Measurements from ENCODE around the gene MACROH2A2.

MACROH2A2 gene

DNA sequence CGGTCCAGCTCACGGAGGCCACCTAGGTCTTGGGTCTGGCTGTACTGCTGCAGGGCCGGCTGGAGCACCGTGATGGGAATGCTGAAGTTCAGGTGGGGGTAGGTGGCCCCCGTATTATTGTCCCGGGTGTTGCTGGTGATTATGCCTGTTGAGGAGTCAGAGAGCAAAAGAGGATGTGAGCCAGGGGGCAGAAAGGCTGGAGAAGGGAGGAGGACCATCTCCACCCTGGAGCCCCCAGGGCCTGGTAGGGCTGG is 87.3 kb downstream of the MACROH2A2 start:
- TF ChIP-seq, protein P1, sequence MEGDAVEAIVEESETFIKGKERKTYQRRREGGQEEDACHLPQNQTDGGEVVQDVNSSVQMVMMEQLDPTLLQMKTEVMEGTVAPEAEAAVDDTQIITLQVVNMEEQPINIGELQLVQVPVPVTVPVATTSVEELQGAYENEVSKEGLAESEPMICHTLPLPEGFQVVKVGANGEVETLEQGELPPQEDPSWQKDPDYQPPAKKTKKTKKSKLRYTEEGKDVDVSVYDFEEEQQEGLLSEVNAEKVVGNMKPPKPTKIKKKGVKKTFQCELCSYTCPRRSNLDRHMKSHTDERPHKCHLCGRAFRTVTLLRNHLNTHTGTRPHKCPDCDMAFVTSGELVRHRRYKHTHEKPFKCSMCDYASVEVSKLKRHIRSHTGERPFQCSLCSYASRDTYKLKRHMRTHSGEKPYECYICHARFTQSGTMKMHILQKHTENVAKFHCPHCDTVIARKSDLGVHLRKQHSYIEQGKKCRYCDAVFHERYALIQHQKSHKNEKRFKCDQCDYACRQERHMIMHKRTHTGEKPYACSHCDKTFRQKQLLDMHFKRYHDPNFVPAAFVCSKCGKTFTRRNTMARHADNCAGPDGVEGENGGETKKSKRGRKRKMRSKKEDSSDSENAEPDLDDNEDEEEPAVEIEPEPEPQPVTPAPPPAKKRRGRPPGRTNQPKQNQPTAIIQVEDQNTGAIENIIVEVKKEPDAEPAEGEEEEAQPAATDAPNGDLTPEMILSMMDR (IDR thresholded peaks at IDR 0.05; ENCODE audit: insufficient read depth, low read length, missing control alignments): no peak
- no peak for DNase-seq (ENCODE audit: low read depth, low spot score)
- ChIA-PET POLR2A (no interaction called here), CTCF (interaction anchor here (1.0 to 5.9 kb wide), 2 partner anchors 9 to 24 kb away, joined by 3 to 25 read pairs; no protein-coding TSS in a partner anchor)
- no peak overlapping the region for H3K4me3 ChIP-seq (ENCODE audit: low read depth, low read length)

DNA sequence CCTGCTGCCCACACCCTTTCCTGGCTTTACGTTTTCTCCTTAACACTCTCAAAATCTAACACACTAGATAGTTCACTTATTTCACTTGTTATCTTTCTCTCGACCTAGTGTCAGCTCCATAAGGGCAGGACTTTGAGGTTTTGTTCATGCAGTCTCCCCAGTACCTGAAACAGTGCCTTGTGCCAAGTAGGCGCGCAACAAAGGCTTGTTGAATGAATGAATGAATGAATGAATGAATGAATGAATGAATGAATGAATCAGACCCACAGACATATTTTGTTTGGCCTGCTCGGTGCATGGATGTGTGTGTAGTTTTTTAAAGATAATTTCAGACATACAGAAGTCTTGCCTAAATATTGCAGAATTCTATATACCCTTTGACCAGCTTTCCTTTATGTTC is 87.7 kb downstream of the MACROH2A2 start:
- POLR2A ChIA-PET: no interaction called here

DNA sequence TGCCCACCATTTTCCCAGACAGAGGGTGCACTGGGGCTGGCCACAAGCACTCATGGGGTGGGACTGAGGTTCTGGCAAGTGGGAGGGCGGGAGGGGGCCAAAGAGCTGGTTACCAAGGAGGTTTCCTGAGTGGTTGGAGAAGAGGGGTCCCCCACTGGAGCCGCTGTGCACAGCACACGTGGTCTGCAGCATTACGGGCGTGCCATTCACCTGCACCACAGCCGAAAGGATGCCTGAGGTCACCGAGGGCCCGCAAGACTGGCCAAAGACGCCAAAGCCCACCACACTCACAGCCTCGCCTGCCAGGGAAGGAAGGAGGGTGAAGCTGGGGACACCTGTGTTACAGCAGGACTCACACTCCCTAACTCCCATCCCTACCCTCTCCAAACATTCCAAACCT is 89.9 kb downstream of the MACROH2A2 start:
- no peak for DNase-seq (ENCODE audit: low read depth, low spot score)

More for the DNA sequence above, 87.7 kb downstream of the MACROH2A2 start:
- CTCF ChIA-PET: interaction anchor here (5.9 kb wide), 1 partner anchor 24 kb away, joined by 25 read pairs; no protein-coding TSS in a partner anchor
- DNase-seq (ENCODE audit: low read depth, low spot score): no peak
- TF ChIP-seq, protein P1 (IDR thresholded peaks at IDR 0.05; ENCODE audit: insufficient read depth, low read length, missing control alignments): no peak
- H3K4me3 ChIP-seq (ENCODE audit: low read depth, low read length): no peak overlapping the region

DNA sequence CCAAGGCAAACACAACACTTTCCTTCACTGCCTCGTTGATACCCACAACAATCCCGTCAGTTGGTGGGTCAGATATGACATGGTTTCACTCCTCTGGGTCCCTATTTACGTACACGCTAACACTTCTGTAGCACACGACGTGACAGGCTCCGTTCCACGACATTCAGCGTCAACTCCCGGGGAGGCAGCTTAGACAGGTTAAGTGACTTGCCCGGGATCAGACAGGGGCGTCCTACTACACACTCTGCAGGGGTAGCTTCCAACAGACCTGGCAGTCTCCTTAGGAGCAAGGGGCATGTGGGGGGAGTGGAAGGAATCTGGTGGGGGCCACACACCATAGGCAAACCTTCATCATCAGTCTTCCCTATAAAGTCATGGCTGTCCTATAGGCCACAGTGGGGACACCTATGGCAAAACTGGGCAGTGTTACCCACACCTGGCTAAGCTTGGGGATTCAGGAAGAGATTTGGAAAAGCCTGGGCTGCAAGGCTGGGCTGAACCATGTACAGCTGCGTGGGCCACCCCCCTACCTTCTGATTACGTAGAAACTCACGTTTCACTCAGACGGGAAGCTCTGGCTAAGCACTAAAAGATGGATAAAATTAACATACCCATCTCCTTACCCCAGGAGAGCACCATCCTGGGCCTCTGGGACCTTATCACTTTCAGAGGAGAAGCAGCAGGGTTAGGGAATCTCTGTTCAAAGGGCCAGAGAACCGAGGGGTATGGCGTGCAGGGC is 91.9 kb downstream of the MACROH2A2 start:
- no peak overlapping the region for H3K4me3 ChIP-seq (ENCODE audit: low read depth, low read length)
- no peak for DNase-seq (ENCODE audit: low read depth, low spot score)
- ChIA-PET POLR2A (interaction anchor here (0.5 kb wide), 1 partner anchor 8 kb away, joined by 3 read pairs; no protein-coding TSS in a partner anchor), CTCF (interaction anchor here (1.3 to 6.7 kb wide), 15 partner anchors 8 to 357 kb away, joined by 3 to 60 read pairs (median 14); no protein-coding TSS in a partner anchor)
- TF ChIP-seq, protein P1 (IDR thresholded peaks at IDR 0.05; ENCODE audit: insufficient read depth, low read length, missing control alignments): no peak

More for the DNA sequence above, 89.9 kb downstream of the MACROH2A2 start:
- ChIA-PET POLR2A (interaction anchor here (0.5 kb wide), 1 partner anchor 1074 kb away, joined by 3 read pairs; no protein-coding TSS in a partner anchor), CTCF (interaction anchor here (2.7 to 5.9 kb wide), 2 partner anchors 12 to 26 kb away, joined by 7 to 25 read pairs; no protein-coding TSS in a partner anchor)
- H3K4me3 ChIP-seq (ENCODE audit: low read depth, low read length): no peak overlapping the region
- TF ChIP-seq, protein P1 (IDR thresholded peaks at IDR 0.05; ENCODE audit: insufficient read depth, low read length, missing control alignments): no peak

DNA sequence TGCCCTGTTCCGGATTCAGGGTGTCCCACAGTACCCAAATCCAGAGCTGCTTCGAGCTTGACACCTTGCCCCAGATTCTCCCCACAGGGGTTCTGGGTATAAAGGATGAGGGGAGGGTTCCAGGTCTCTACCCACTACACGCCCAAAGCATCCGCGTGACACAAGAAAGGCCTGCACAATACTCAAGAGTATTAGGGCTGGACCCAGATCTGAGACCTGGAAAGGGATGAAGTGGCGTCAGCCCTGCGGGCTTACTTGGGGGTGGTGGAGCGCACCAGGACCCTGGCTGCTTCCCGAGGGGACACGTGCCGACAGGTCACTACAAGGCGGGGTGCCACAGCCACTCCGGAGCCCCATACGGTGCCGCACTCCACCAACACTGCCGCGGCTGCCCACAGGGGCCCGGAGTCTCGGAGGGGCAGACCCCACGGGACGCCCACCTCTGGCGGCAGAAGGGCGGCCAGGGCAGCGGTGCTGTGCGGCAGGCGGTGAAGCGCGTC is 92.6 kb downstream of the MACROH2A2 start:
- no peak for DNase-seq (ENCODE audit: low read depth, low spot score)
- TF ChIP-seq, protein P1 (IDR thresholded peaks at IDR 0.05; ENCODE audit: insufficient read depth, low read length, missing control alignments): no peak
- POLR2A ChIA-PET: interaction anchor here (1.8 to 2.9 kb wide), 2 partner anchors 9 to 26 kb away, joined by 6 to 18 read pairs; partner anchors contain the start of gene SAR1A
- CTCF ChIA-PET: interaction anchor here (0.7 to 6.7 kb wide), 24 partner anchors 9 to 358 kb away, joined by 3 to 60 read pairs (median 6); no protein-coding TSS in a partner anchor
- peak overlapping the region; percentile 66 for H3K4me3 ChIP-seq (ENCODE audit: low read depth, low read length)

Measured in AG04449 (cell line).